Activated CD8-positive, alpha-beta memory T cell treated with anti-CD3 and anti-CD28 coated beads for 1 hour (primary cell): ENCODE results near the gene BMPR2.
A peak's percentile ranks its signal among the peaks of the same experiment; 100 is the strongest.
"Not testable (repeated sequence)": the region's sequence is repeated elsewhere in the genome, so short reads cannot be mapped to it uniquely, and the experiment has no call there.

ENCODE experiments used
- DNase-seq, 2 donors: peaks; one replicate each; pipeline ENCODE4 v3.0.0-alpha.2; 2020; ENCODE audit warnings: low read depth in 1 of 2; ENCODE audit errors: extremely low read depth in 1 of 2

The BMPR2 gene

DNA sequence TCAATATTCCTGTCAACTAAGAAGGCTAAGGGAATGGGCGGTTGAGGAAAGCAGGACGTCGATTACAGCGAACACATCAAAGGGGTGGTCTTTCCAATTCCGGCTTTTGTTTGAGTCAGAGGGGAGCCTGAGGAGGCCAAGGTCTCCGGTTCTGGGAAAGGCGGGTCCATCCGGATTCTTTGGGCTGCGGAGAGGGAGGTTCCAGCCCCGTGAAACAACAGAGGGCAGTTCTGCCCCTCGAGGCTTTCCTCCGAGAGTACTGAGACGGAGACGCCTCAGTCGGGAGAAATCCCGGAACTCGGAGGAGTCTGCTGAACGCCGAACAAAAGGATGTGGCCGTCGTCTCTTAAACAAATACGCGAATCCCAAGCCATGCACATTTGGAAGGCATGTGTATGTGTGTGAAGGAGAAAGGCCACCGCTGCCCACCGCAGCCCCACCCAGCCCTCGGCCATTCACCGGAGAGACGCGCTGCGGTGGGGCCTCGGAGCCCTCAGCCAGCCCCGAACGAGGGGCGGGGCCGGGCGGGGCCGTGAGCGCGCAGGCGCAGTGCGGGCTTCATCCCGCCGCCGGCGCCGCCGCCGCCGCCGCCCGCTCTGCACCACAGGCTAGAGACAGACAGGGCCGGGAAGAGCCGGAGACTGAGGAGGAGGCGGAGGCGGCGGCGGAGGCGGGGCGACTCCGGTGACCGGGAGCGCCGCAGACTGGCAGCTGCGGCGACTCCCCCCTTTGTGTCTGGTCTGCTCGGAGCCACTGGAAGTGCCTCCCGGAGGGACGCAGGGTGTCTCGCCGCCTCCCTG, at the start of gene BMPR2:
BMPR2 (plus strand) TSS at position 719 of the 800 bp plus-strand sequence. CDS start 1,148 bp downstream, outside the sequence.
- peak; percentile 48 to 76 for DNase-seq

DNA sequence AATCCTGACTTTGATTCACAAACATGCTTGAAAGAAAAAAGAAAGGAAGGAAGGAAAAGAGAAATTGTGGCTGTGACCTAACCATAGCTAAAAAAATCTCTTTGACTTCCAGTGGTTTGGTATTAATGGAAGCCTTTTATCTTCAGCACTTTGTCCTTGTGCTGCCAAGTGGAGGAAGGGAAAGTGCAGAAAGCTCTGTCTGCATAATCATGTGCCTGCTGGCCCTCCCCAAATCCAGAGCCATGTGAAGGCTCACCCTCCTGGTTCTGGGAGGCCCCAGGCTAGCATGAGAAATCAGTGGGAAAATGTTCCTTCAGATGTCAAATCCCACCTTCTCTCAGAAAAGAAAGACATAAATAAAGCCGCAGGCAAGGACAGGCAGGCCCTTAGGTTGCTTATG, 48.3 kb upstream of the BMPR2 start:
- DNase-seq = no peak

DNA sequence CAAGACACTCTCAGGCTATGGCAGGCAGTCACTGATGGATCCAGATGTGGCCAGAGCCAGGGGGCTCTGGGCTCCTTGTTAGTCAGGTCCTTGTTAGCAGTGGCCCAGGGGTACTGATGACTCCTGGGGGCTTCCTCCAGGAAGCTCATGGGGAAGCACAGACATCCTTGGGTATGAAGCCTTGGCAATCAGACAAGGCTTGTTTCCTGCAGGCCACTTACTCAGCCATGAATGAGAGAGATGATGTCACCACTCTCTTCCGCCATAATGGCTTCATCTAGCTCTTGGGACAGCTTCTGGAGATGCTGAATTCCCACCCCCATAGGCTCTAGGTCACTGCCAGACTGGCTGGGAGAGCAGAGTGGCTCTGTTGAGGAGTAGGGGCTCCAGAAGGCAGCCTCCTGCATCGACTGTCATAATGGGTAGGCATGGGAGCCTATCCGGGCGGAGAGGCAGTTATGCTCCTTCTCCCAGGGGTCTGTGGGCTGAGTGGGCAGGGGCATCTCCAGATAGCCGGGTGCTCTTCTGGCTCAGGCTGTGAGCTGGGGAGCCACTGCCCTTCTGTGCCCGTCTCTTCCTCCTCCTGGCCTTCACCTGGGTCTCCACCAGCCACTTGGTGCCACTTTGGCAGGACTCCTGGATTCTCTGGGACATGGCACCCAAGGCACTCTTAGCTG, 40.2 kb upstream of the BMPR2 start:
- no peak for DNase-seq

DNA sequence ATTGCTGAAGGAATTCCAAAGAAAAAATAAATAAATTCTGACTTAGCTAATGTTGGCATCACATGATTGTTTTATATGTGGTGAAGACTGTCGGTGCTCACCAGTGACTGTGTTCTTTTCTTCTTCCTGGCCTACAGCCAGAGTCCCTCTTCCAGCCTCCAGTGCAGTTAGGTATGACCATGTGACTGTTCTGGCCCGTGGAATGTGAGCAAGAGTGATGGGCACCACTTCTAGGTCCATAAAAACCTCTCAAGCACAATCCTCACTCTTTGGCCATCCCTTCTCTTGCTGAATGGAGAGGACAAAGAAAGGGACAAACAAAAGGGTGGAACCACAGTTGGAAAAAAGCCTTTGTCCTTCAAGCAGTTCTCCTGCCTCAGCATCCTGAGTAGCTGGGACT, 39.0 kb upstream of the BMPR2 start:
- DNase-seq = no peak

DNA sequence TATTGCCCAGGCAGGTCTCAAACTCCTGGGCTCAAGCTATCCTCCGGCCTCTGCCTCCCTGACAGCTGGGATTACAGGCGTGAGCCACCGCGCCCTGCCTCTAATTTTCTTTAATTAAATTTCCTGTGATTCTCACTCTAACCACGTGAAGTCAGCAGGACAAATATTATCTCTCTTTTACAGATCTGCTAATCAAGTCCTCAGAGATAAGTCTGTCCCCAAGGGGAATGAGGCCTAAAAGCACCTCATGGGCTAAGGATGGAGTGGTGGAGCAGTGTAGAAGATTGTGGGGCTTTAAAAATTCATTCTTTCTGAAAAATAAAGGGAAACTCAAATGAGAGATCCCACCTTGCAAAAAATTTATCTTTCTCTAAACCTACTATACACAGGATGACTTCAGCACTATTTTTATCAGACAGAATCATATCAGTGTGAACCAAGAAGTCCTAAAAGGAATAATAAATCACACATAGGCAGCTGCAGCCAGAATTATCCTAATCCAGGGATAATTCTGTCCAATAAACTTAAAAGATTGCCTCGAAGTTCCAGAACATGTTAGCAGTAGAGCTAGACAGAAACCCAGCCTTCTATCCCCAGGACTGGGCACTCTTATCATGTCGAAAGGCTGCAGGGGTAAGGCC, 38.3 kb upstream of the BMPR2 start:
- no peak for DNase-seq

DNA sequence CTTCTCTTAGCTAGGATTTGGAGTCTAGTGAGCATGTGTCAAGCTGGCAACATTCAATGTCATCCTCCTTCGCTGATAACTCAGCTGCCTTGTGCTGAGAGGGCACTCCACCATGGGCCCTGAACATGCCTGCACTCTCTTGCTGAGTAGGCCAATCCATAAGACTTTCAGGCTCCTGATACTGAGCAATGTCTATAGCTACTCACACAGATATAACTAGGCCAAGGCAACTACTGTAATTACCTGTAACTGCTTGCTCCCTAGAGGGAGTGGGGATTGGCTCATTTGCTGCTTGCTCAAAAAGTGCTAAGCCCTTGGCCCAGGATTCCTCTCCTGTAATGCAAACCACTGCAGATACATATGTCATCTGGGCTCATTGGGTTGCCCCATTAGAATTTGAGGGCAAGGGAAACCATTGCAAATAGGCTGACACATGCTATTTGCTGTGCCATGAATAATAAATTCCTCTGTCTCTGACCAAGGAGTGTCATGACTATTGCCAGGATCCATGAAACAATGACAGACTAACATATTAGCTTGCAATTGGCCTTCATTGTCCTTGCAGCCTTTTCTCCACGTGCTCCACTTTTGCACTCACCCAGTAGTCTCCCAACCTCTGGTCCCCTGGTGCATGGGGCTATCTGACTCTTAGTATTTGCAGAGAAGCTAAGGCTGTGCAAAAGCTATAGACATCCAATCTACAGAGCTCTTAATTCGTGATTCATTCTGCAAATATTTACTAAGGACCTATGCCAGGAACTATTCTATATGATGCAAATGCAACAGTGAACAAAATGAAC, 36.9 kb upstream of the BMPR2 start:
- DNase-seq = no peak

DNA sequence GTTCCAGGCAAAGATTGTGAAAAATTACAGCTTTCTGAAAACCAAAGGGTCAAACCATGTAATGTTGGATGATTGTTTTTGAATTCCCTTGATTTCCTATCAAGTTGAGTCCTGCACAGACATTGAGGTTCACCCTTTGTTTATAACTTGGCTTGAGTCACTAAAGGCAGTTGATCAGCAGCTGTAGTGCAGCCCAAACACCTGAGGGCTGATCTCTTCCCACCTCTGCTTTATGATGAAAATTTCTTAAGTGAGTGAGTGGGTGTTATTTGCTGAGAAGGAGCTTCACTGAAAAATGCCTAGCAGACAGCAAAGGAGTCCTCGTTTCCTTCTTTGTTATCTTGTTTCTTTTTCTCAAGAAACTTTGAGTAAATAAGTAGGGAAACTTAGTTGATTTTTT, 31.9 kb upstream of the BMPR2 start:
- DNase-seq = no peak

DNA sequence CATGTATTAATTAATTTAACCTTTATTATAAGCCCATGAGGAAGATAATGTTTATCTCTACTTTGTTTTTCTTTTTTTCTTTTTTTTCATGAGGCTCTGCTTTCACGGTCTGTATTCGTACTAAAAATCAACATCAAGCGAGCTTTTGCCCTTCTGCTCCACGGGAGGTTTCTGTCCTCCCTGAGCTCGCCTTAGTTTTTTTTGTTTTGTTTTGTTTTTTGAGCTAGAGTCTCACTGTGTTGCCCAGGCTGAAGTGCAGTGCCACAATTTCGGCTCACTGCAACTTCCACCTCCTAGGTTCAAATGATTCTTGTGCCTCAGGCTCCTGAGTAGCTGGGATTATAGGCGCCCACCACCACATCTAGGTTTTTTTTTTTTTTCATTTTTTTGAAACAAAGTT, 29.9 kb upstream of the BMPR2 start:
- no peak for DNase-seq

DNA sequence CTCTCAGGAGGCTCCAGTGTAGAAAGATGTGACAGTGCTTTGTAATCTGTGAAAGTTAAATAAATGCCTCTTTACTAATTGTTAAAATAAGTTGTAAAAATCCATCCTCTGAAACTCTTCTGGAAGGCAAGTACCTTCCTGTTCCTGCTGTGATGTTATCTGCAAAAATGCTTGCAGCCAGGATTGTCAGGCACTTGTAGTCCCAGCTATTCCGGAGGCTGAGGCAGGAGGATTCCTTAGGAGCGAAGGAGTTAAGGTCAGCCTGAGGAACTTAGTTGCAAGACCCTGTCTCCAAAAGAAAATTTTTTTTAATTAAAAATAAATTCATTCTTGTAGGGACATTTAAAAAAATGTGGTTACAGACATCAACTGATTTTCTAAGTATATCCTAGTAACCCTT, 22.7 kb upstream of the BMPR2 start:
- no peak for DNase-seq

DNA sequence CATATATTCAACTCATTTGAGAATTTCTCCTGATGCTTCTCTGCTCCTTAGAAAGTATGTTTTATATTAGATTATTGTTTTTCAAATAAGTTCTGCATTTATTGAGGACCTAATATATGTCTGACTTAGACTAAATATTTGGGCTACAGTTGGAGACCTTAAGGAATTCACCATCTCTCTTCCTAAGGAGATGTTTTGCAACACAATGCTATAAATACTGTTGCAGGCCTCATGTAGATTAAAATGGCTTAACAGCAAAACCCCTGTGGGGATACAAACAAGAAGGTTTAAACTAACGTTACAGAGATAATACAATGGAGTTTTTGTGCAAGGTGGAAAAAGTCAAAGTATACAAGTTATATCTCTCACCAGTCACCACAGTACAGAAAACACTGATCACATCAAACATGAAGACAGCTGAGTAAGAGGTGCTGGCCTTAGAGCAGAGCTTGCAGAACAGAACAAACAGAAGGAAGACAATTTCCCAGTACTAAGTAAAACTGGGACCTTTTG, 20.1 kb upstream of the BMPR2 start:
- DNase-seq = no peak

DNA sequence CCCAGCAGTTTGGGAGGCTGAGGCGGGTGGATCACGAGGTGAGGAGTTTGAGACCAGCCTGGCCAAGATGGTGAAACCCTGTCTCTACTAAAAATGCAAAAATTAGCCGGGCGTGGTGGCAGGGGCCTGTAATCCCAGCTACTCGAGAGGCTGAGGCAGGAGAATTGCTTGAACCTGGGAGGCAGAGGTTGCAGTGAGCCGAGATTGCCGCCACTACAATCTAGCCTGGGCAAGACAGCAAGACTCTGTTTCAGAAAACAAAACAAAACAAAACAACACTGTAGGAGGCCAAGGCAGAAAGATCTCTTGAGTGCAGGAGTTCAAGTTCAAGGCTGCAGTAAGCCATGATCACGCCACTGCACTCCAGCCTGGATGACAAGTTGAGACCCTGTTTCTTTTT, 17.2 kb upstream of the BMPR2 start:
- DNase-seq = not testable (repeated sequence)

DNA sequence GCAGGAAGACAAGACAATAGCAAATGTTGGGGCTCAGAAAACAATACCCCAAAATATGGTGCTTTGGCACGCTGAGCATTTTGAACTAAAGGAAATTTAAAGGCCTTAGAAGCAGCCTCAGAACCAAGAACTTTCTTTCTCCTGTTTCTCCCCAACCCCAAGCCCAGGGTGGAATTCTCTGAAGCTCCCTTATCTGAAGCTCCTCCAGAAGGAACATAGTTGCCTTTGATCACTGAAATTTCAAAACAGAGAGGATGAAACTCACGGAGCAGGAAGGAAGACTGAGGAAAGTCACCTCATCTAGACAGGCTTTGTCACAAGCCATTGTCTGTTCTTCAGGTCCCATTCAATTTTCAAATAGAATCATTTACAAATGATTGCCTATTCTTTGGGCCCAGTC, 15.5 kb upstream of the BMPR2 start:
- DNase-seq = no peak

DNA sequence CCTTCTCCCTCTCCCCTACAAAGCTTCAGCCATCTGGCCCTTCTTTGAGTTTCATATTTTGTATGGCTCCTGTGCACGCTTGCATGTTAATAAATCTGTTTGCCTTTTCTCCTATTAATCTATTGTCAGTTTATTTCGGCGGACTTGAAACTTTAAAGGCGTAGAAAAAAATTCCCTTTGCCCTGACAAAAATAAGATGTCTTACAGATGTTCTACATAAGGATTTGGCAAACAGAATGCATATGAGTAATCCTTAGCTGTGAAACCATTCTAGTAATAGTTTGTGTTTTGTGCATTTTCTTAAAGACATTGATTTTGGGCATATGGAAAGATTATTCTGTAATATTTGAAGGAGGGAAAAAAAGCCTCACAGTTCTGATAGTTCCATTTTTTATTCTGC, 15.0 kb upstream of the BMPR2 start:
- no peak for DNase-seq

DNA sequence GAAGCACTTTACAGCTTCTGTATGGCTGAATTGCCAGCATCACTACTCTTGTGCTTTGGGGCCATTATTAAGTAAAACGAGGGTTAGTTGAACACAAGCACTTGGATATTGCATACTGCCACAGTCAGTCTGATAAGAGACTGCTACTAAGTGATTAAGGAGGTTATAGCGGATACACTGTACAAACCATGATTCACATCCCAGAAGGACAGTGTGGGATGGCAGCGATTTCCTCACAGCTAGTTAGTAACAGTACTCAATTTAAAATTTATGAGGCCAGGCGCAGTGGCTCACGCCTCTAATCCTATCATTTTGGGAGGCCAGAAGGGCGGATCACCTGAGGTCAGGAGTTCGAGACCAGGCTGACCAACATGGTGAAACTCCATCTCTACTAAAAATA, 2.6 kb upstream of the BMPR2 start:
- no peak for DNase-seq

DNA sequence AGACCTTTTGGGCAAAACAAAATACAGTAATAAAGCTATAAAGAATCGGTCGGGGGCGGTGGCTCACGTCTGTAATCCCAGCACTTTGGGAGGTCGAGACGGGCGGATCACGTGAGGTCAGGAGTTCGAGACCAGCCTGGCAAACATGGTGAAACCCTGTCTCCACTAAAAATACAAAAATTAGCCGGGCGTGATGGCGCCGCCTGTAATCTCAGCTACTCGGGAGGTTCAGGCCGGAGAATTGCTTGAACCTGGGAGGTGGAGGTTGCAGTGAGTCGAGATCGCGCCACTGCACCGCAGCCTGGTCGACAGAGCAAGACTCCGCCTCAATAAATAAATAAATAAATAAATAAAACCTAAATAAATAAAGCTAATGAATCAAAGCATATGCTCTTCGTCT, 1.7 kb upstream of the BMPR2 start:
- DNase-seq = not testable (repeated sequence)

DNA sequence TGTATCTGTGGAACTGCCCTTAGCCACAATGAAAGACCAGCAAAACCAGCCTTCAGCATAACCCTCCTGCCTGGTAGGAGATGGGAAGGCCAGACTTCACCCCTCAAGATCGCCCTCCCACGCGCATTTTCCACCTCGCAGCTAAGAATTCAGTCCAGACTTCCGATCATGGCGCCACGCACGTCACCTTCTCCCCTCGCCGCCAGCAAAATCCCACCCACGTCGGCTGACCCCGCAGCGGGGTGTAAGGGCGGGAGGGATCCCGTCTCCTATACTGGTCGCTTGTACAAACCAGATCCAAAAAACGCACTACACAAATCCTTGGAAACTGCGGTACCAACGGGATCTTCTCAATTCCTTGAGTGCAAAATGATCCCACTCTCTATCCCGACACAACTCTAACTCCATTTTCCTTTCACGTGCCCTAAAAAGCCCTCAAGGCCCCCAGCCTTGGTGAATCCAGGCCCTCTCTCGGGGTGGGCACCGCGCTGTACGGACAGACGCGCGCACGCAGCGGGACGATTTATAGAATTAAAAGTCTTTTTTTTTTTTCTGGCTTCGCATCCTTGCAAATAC, 1.0 kb upstream of the BMPR2 start:
- peak in 1 of 2 donors; percentile 20 for DNase-seq

DNA sequence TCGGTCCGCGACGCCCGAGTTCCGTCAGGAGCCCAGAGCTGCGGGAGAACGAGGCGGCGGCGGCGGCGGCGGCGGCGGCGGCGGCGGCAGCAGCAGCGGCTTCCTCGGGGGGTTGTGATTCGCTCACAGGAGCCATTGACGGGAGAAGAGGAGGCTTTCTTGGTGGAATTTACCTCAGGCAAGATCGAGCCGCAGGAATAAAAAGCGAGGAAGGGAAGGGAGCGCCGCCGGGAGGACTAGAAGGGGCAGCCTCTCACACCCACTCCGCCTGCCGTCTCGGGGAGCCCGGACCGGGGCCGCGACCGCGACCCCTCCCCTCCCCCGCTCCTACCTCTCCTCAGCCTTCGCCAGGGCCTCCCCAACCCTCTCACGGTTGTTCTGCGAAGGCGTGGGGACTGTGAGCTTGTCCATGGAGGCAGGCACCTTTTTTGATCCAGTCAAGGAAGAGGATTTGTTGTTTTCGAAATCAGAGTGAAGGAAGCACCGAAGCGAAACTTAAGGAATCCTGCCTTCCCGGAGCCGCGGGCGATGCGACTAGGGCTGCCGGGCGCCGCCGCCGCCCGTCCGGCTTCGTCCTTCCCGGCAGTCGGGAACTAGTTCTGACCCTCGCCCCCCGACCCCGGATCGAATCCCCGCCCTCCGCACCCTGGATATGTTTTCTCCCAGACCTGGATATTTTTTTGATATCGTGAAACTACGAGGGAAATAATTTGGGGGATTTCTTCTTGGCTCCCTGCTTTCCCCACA, 506 bp downstream of the BMPR2 start:
- DNase-seq = peak in 1 of 2 donors; percentile 28

DNA sequence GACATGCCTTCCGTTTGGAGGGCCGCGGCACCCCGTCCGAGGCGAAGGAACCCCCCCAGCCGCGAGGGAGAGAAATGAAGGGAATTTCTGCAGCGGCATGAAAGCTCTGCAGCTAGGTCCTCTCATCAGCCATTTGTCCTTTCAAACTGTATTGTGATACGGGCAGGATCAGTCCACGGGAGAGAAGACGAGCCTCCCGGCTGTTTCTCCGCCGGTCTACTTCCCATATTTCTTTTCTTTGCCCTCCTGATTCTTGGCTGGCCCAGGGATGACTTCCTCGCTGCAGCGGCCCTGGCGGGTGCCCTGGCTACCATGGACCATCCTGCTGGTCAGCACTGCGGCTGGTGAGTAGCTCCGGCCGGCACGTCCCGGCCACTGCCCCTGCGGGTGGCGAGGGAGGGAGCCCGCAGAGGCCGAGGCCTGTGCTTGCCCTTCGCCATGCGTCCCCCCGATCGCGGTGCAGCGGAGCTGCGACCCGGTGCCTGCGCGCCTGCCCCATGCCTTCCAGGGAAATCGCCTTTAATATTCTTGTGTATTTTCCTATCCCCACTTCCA, 1.2 kb downstream of the BMPR2 start:
- DNase-seq = no peak

DNA sequence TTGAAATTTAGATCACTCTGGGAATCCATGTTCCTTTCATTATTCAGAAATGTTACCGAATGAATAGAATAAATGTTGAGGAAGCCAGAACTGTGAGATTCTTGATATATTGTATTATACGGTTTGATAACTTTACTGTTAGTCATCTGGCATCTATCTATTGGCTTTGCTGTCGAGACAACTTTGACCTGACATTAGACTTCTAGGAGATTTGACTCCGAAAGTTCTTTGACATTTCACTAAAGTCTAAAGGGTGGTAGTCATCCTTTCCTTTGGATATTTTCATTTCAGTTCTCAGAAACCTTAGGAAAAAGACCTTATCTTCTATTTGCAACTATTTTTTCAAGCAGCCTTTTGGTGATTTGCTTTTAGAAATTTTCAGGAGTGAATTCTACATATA, 1.9 kb downstream of the BMPR2 start:
- no peak for DNase-seq
